H9 (cell line): Measurements from ENCODE around the gene B3GAT3. TPM values are rescaled to one million over a fixed set of nuclear protein-coding genes. Genes with fewer than 3 reads are reported as not detected.

ENCODE experiments used
- DNase-seq: peaks from one replicate; pipeline ENCODE4 v3.0.0-alpha.2; 2017
- H2AFZ ChIP-seq: one replicate; pipeline ENCODE4 v1.6.1; 2013; ENCODE audit warnings: mild to moderate bottlenecking, low read length, control low read depth, moderate library complexity
- H2AK5ac ChIP-seq: 2 replicates; pipeline ENCODE4 v1.6.1; 2013; ENCODE audit warnings: low read length, control low read depth, mixed read lengths; ENCODE audit not compliant: insufficient read length
- H2BK120ac ChIP-seq: one replicate; pipeline ENCODE4 v1.6.1; 2013; ENCODE audit warnings: low read depth, mild to moderate bottlenecking, low read length, control low read depth, inconsistent platforms; ENCODE audit not compliant: poor library complexity, severe bottlenecking
- H2BK12ac ChIP-seq: 2 replicates; pipeline ENCODE4 v1.6.1; 2013; ENCODE audit warnings: low read length, control low read depth, mixed read lengths, low read depth; ENCODE audit not compliant: insufficient read length
- H2BK15ac ChIP-seq: 2 replicates; pipeline ENCODE4 v1.6.1; 2013; ENCODE audit warnings: low read depth, low read length, control low read depth
- H2BK20ac ChIP-seq: one replicate; pipeline ENCODE4 v1.6.1; 2013; ENCODE audit warnings: low read depth, mild to moderate bottlenecking, low read length, control low read depth, inconsistent platforms; ENCODE audit not compliant: poor library complexity, severe bottlenecking
- H2BK5ac ChIP-seq: 2 replicates; pipeline ENCODE4 v1.6.1; 2013; ENCODE audit warnings: low read length, control low read depth, mixed read lengths; ENCODE audit not compliant: insufficient read length
- H3K14ac ChIP-seq: 2 replicates; pipeline ENCODE4 v1.6.1; 2013; ENCODE audit warnings: low read length, control low read depth; ENCODE audit not compliant: insufficient read depth
- H3K18ac ChIP-seq: 2 replicates; pipeline ENCODE4 v1.6.1; 2013; ENCODE audit warnings: low read depth, mild to moderate bottlenecking, mixed read lengths, low read length, control low read depth; ENCODE audit not compliant: insufficient read length
- H3K23ac ChIP-seq: 2 replicates; pipeline ENCODE4 v1.6.1; 2013; ENCODE audit warnings: low read length, control low read depth, mixed read lengths, low read depth; ENCODE audit not compliant: insufficient read length
- H3K23me2 ChIP-seq: 2 replicates; pipeline ENCODE4 v1.6.1; 2013; ENCODE audit warnings: low read depth, mild to moderate bottlenecking, mixed read lengths, low read length, control low read depth; ENCODE audit not compliant: insufficient read length, poor library complexity, severe bottlenecking
- H3K27ac ChIP-seq: 2 replicates; pipeline ENCODE4 v1.5.1; 2013; ENCODE audit warnings: low read length, control low read depth, mixed read lengths, low read depth; ENCODE audit not compliant: insufficient read length
- H3K27me3 ChIP-seq: 2 replicates; pipeline ENCODE4 v1.6.1; 2013; ENCODE audit warnings: low read length, control low read depth, inconsistent platforms; ENCODE audit not compliant: insufficient read depth
- H3K4ac ChIP-seq: 2 replicates; pipeline ENCODE4 v1.6.1; 2013; ENCODE audit warnings: low read depth, mild to moderate bottlenecking, control low read depth, inconsistent platforms, low read length, moderate library complexity
- H3K4me1 ChIP-seq: 2 replicates; pipeline ENCODE4 v1.6.1; 2013; ENCODE audit warnings: low read length, control low read depth, inconsistent platforms; ENCODE audit not compliant: insufficient read depth
- H3K4me2 ChIP-seq: 2 replicates; pipeline ENCODE4 v1.6.1; 2013; ENCODE audit warnings: low read length, control low read depth, mixed read lengths; ENCODE audit not compliant: insufficient read length, insufficient read depth
- H3K56ac ChIP-seq: 2 replicates; pipeline ENCODE4 v1.6.1; 2013; ENCODE audit warnings: low read depth, mild to moderate bottlenecking, mixed read lengths, low read length, control low read depth; ENCODE audit not compliant: insufficient read length
- H3K79me1 ChIP-seq: 2 replicates; pipeline ENCODE4 v1.6.1; 2013; ENCODE audit warnings: low read depth, mild to moderate bottlenecking, moderate library complexity, low read length, control low read depth, inconsistent platforms; ENCODE audit not compliant: insufficient read depth, poor library complexity, severe bottlenecking
- H3K79me2 ChIP-seq: 2 replicates; pipeline ENCODE4 v1.6.1; 2013; ENCODE audit warnings: low read length, control low read depth, inconsistent platforms; ENCODE audit not compliant: insufficient read depth
- H3K9ac ChIP-seq: 2 replicates; pipeline ENCODE4 v1.6.1; 2013; ENCODE audit warnings: low read length, control low read depth, mixed read lengths; ENCODE audit not compliant: insufficient read length; ENCODE audit errors: extremely low read depth
- H3K9me3 ChIP-seq: one replicate; pipeline ENCODE4 v1.6.1; 2013; ENCODE audit warnings: low read depth, low read length, inconsistent platforms; ENCODE audit not compliant: control insufficient read depth
- H3T11ph ChIP-seq: one replicate; pipeline ENCODE4 v1.6.1; 2013; ENCODE audit warnings: mild to moderate bottlenecking, low read length, control low read depth, inconsistent platforms
- H4K20me1 ChIP-seq: one replicate; pipeline ENCODE4 v1.6.1; 2013; ENCODE audit not compliant: control insufficient read depth, insufficient read length, insufficient read depth
- H4K5ac ChIP-seq: 2 replicates; pipeline ENCODE4 v1.6.1; 2013; ENCODE audit warnings: low read depth, mild to moderate bottlenecking, mixed read lengths, low read length, control low read depth; ENCODE audit not compliant: insufficient read length
- H4K8ac ChIP-seq: replicated peaks from 2 replicates; pipeline ENCODE4 v1.6.1; 2013; ENCODE audit warnings: low read length, control low read depth, mixed read lengths, low read depth; ENCODE audit not compliant: insufficient read length
- H4K91ac ChIP-seq: 2 replicates; pipeline ENCODE4 v1.6.1; 2013; ENCODE audit warnings: low read depth, mild to moderate bottlenecking, moderate library complexity, mixed read lengths, low read length, control low read depth; ENCODE audit not compliant: insufficient read length
- H3K27ac Mint-ChIP-seq, 3 experiments: 2 replicates in 2 of 3; 3 replicates in 1 of 3; pipeline ENCODE4 v1.8.0; 2020 to 2021; ENCODE audit warnings: mixed read lengths in 3 of 3, mild to moderate bottlenecking in 1 of 3, moderate library complexity in 1 of 3
- H3K27me3 Mint-ChIP-seq: 2 replicates; pipeline ENCODE4 v1.8.0; 2021; ENCODE audit warnings: low read depth, mild to moderate bottlenecking, moderate library complexity, mixed read lengths
- H3K36me3 Mint-ChIP-seq, 3 experiments: 2 replicates in 2 of 3; 3 replicates in 1 of 3; pipeline ENCODE4 v1.8.0; 2020 to 2021; ENCODE audit warnings: low read depth in 3 of 3, mixed read lengths in 3 of 3; ENCODE audit not compliant: insufficient read depth in 1 of 3
- H3K4me1 Mint-ChIP-seq, 2 experiments: 2 replicates each; pipeline ENCODE4 v1.8.0; 2020; ENCODE audit warnings: mixed read lengths in 2 of 2
- H3K4me3 Mint-ChIP-seq, 2 experiments: 2 replicates in 1 of 2; 3 replicates in 1 of 2; pipeline ENCODE4 v1.8.0; 2020 to 2021; ENCODE audit warnings: mild to moderate bottlenecking in 2 of 2, mixed read lengths in 2 of 2, moderate library complexity in 1 of 2
- H3K9me3 Mint-ChIP-seq, 2 experiments: 2 replicates in 1 of 2; 3 replicates in 1 of 2; pipeline ENCODE4 v1.8.0; 2020; ENCODE audit warnings: mild to moderate bottlenecking in 2 of 2, mixed read lengths in 2 of 2, moderate library complexity in 1 of 2
- CTCF ChIP-seq: fragments of 200-600 bp; sonication (generic); conservative IDR thresholded peaks from 3 replicates; pipeline ENCODE4 v1.8.0; 2021; ENCODE audit warnings: antibody characterized with exemption, mild to moderate bottlenecking
- WGBS: extraction: QIAGEN DNeasy Blood & Tissue Kit; methylation state at CpG from one replicate; pipeline ENCODE4 v1.1.7; 2013; ENCODE audit warnings: missing lambda C conversion rate, low lambda C conversion rate, mixed read lengths; ENCODE audit not compliant: insufficient read length; ENCODE audit errors: extremely low coverage; 5-methylcytosine and 5-hydroxymethylcytosine counted together
- total RNA-seq: library from RNA; stranded (reverse); gene quantifications from 2 replicates; pipeline ENCODE4 v1.2.1, GENCODE V29; 2021

The B3GAT3 gene
- total RNA-seq, 1 experiment from 2014 or later: 30.8 TPM

- Mint-ChIP-seq H3K27ac (peak overlapping the region in 1 of 3 experiments; percentile 65; a peak in 1 of 7 replicates), H3K36me3 (peaks cover 0 to 14% (median 0%) of the 10 kb centered on the region in 3 experiments; a peak in 4 of 7 replicates), H3K4me1 (peaks cover 27 to 51% of the 10 kb centered on the region in 2 experiments), H3K4me3 (peak overlapping the region; percentile 14 to 63; a peak in 3 of 5 replicates), H3K27me3 (peaks cover 4% of the 10 kb centered on the region), H3K9me3 (no peaks in the 10 kb centered on the region)
- no peak overlapping the region for H3K18ac ChIP-seq
- no peaks in the 10 kb centered on the region for H3K4me1 ChIP-seq
- H2AFZ ChIP-seq: no peak overlapping the region
- H3K79me1 ChIP-seq: no peaks in the 10 kb centered on the region
- H3K9ac ChIP-seq: no peak overlapping the region
- H3K4me2 ChIP-seq: no peak overlapping the region
- H4K91ac ChIP-seq: no peak overlapping the region
- no peak overlapping the region for H2BK12ac ChIP-seq
- no peak overlapping the region for H2BK120ac ChIP-seq
- no peak overlapping the region for H2BK20ac ChIP-seq
- H3K23ac ChIP-seq: no peak overlapping the region
- H2BK15ac ChIP-seq: no peak overlapping the region
- peaks cover 1% of the 10 kb centered on the region for H4K20me1 ChIP-seq
- H2BK5ac ChIP-seq: no peak overlapping the region
- H3K27ac ChIP-seq: no peak overlapping the region
- no CpG with 5 or more reads among the region's 6 CpGs for WGBS
- no peaks in the 10 kb centered on the region for H3K79me2 ChIP-seq
- no peak for TF ChIP-seq CTCF
- H3K56ac ChIP-seq: no peak overlapping the region
- no peak overlapping the region for H3K4ac ChIP-seq
- no peak overlapping the region for H4K5ac ChIP-seq
- DNase-seq: no peak
- no peak overlapping the region for H4K8ac ChIP-seq
- no peak overlapping the region for H3T11ph ChIP-seq
- H3K23me2 ChIP-seq: peaks cover 13% of the 10 kb centered on the region
- no peak overlapping the region for H2AK5ac ChIP-seq
- H3K9me3 ChIP-seq: no peaks in the 10 kb centered on the region
- no peaks in the 10 kb centered on the region for H3K27me3 ChIP-seq
- no peak overlapping the region for H3K14ac ChIP-seq
These were observed 11.4 kb downstream of the B3GAT3 start for GRCh38 chr11:62610403-62610802.
